ENCODE results near the gene CCDC60. TPM values are rescaled to one million over a fixed set of nuclear protein-coding genes. Genes with fewer than 3 reads are reported as not detected.

CCDC60 gene
- total RNA-seq, 4 donors from 2014 or later: not detected

- Histone ChIP-seq H3K4me3 (no peak overlapping the region), H3K27me3 (no peaks in the 10 kb centered on the region), H3K36me3 (no peaks in the 10 kb centered on the region), H3K27ac (replicated peaks in 1 of 4) (no peak overlapping the region), H3K9me3 (no peaks in the 10 kb centered on the region), H3K4me1 (peaks cover 3 to 26% (median 21%) of the 10 kb centered on the region in 4 donors)
- intact Hi-C loops (cut with DNase I): loop anchor here (10.0 kb wide), 1 partner anchor 181 kb away; no protein-coding TSS in a partner anchor
- TF ChIP-seq POLR2AphosphoS5 (IDR thresholded peaks at IDR 0.05) (no peak), CTCF (IDR thresholded peaks at IDR 0.05) (no peak), EP300 (IDR thresholded peaks at IDR 0.05) (no peak), POLR2A (IDR thresholded peaks at IDR 0.05; ENCODE audit: low read depth) (no peak)
- WGBS: 77% methylated on average over 1 of the region's 3 CpGs
- DNase-seq (ENCODE audit: extremely low spot score): no peak
These were observed 81.2 kb downstream of the CCDC60 start for GRCh38 chr12:119415714-119416113.

GRCh38 chr12:119417440-119417839 is 82.9 kb downstream of the CCDC60 start:
- Histone ChIP-seq H3K9me3 (no peaks in the 10 kb centered on the region), H3K27ac (replicated peaks in 1 of 4) (no peak overlapping the region), H3K27me3 (no peaks in the 10 kb centered on the region), H3K4me1 (peaks cover 3 to 12% (median 11%) of the 10 kb centered on the region in 4 donors), H3K36me3 (no peaks in the 10 kb centered on the region), H3K4me3 (no peak overlapping the region)
- TF ChIP-seq POLR2AphosphoS5 (IDR thresholded peaks at IDR 0.05): no peak
- no peak for TF ChIP-seq POLR2A (IDR thresholded peaks at IDR 0.05; ENCODE audit: low read depth)
- no peak for TF ChIP-seq CTCF (IDR thresholded peaks at IDR 0.05)
- TF ChIP-seq EP300 (IDR thresholded peaks at IDR 0.05): no peak
- intact Hi-C loops (cut with DNase I): loop anchor here (10.0 kb wide), 1 partner anchor 183 kb away; no protein-coding TSS in a partner anchor
- DNase-seq (ENCODE audit: extremely low spot score): no peak

- Histone ChIP-seq H3K27me3 (no peaks in the 10 kb centered on the region), H3K36me3 (no peaks in the 10 kb centered on the region), H3K4me3 (no peak overlapping the region), H3K9me3 (no peaks in the 10 kb centered on the region), H3K4me1 (no peaks in the 10 kb centered on the region), H3K27ac (replicated peaks in 1 of 4) (no peak overlapping the region)
- WGBS: 78% methylated on average over 6 of the region's 6 CpGs
- DNase-seq (ENCODE audit: extremely low spot score): no peak
- TF ChIP-seq CTCF (IDR thresholded peaks at IDR 0.05): no peak
- no peak for TF ChIP-seq EP300 (IDR thresholded peaks at IDR 0.05)
- TF ChIP-seq POLR2AphosphoS5 (IDR thresholded peaks at IDR 0.05): no peak
- no peak for TF ChIP-seq POLR2A (IDR thresholded peaks at IDR 0.05; ENCODE audit: low read depth)
- intact Hi-C loops (cut with DNase I): loop anchor here (10.0 kb wide), 1 partner anchor 185 kb away; no protein-coding TSS in a partner anchor
These were observed 84.9 kb downstream of the CCDC60 start for GRCh38 chr12:119419381-119419780.

GRCh38 chr12:119423285-119423684 is 88.8 kb downstream of the CCDC60 start:
- no peak overlapping the region for H3K4me3 ChIP-seq
- no peak for DNase-seq (ENCODE audit: extremely low spot score)
- no peaks in the 10 kb centered on the region for H3K36me3 ChIP-seq
- H3K4me1 ChIP-seq: no peaks in the 10 kb centered on the region
- intact Hi-C loops (cut with DNase I): no loop called here
- no peaks in the 10 kb centered on the region for H3K9me3 ChIP-seq
- WGBS: 23% methylated on average over 2 of the region's 2 CpGs
- H3K27ac ChIP-seq (replicated peaks in 1 of 4): no peak overlapping the region
- no peaks in the 10 kb centered on the region for H3K27me3 ChIP-seq
- TF ChIP-seq CTCF (IDR thresholded peaks at IDR 0.05) (no peak), POLR2A (IDR thresholded peaks at IDR 0.05; ENCODE audit: low read depth) (no peak), POLR2AphosphoS5 (IDR thresholded peaks at IDR 0.05) (no peak), EP300 (IDR thresholded peaks at IDR 0.05) (no peak)

- H3K9me3 ChIP-seq: peaks cover 0 to 2% (median under 1%) of the 10 kb centered on the region in 4 donors
- WGBS: 62% methylated on average over 3 of the region's 3 CpGs
- no peak overlapping the region for H3K27ac ChIP-seq (replicated peaks in 1 of 4)
- DNase-seq (ENCODE audit: extremely low spot score): no peak
- H3K4me1 ChIP-seq: no peaks in the 10 kb centered on the region
- TF ChIP-seq POLR2AphosphoS5 (IDR thresholded peaks at IDR 0.05) (no peak), CTCF (IDR thresholded peaks at IDR 0.05) (no peak), POLR2A (IDR thresholded peaks at IDR 0.05; ENCODE audit: low read depth) (no peak), EP300 (IDR thresholded peaks at IDR 0.05) (no peak)
- H3K4me3 ChIP-seq: no peak overlapping the region
- no peaks in the 10 kb centered on the region for H3K36me3 ChIP-seq
- H3K27me3 ChIP-seq: no peaks in the 10 kb centered on the region
- intact Hi-C loops (cut with DNase I): no loop called here
These were observed 91.1 kb downstream of the CCDC60 start for GRCh38 chr12:119425623-119426022.

All from esophagus muscularis mucosa (tissue), 4 donors.